SU-DHL-6 (cell line): ENCODE measurements around the gene FRMD1.

Experiments used
- H2AFZ ChIP-seq: fragments of 200-600 bp; sonication (generic); 2 replicates; pipeline ENCODE4 v1.6.1; 2014; ENCODE audit warnings: low read depth, mild to moderate bottlenecking, moderate library complexity, mixed read lengths, antibody characterized with exemption, low read length; ENCODE audit not compliant: severe bottlenecking
- H3F3A ChIP-seq: fragments of 200-600 bp; shearing (Covaris generic); 2 replicates; pipeline ENCODE4 v1.6.0; 2016; ENCODE audit warnings: antibody characterized with exemption, mild to moderate bottlenecking; ENCODE audit not compliant: insufficient read depth
- H3K27ac ChIP-seq: fragments of 200-600 bp; sonication (generic); 2 replicates; pipeline ENCODE4 v1.5.1; 2016; ENCODE audit warnings: low read depth, mild to moderate bottlenecking, low read length, moderate library complexity, mixed read lengths
- H3K27me3 ChIP-seq: fragments of 200-600 bp; sonication (generic), shearing (Covaris generic); 2 replicates; pipeline ENCODE4 v1.6.0; 2014; ENCODE audit warnings: mild to moderate bottlenecking, low read length
- H3K36me3 ChIP-seq: fragments of 200-600 bp; sonication (generic); 2 replicates; pipeline ENCODE4 v1.6.1; 2014; ENCODE audit warnings: mild to moderate bottlenecking, low read length, mixed read lengths
- H3K4me2 ChIP-seq: fragments of 300-600, 200-600 bp; shearing (Covaris generic), sonication (generic); 2 replicates; pipeline ENCODE4 v1.6.0; 2014; ENCODE audit warnings: low read length, low read depth, mild to moderate bottlenecking; ENCODE audit not compliant: poor library complexity, severe bottlenecking
- H3K4me3 ChIP-seq: fragments of 200-600 bp; sonication (generic); 2 replicates; pipeline ENCODE4 v1.5.1; 2014; ENCODE audit warnings: antibody characterized with exemption, low read length, mild to moderate bottlenecking, mixed read lengths; ENCODE audit not compliant: insufficient read depth, poor library complexity, severe bottlenecking
- H3K79me2 ChIP-seq: fragments of 200-600 bp; sonication (generic); 2 replicates; pipeline ENCODE4 v1.6.1; 2014; ENCODE audit warnings: mild to moderate bottlenecking, low read length, moderate library complexity; ENCODE audit not compliant: insufficient read depth
- H3K9ac ChIP-seq: fragments of 200-600 bp; sonication (generic); 2 replicates; pipeline ENCODE4 v1.7.0; 2014; ENCODE audit warnings: mild to moderate bottlenecking, low read length
- H3K9me2 ChIP-seq: fragments of 200-600 bp; sonication (generic); replicated peaks from 2 replicates; pipeline ENCODE4 v1.6.1; 2014; ENCODE audit warnings: low read length; ENCODE audit not compliant: insufficient read depth
- H3K9me3 ChIP-seq: fragments of 200-600 bp; sonication (generic); 2 replicates; pipeline ENCODE4 v1.6.1; 2014; ENCODE audit warnings: low read length, mixed read lengths; ENCODE audit not compliant: insufficient read depth
- H4K20me1 ChIP-seq: fragments of 200-600 bp; sonication (generic); 2 replicates; pipeline ENCODE4 v1.6.1; 2014; ENCODE audit warnings: low read depth, mild to moderate bottlenecking, antibody characterized with exemption, low read length, moderate library complexity, mixed read lengths
- EZH2phosphoT487 ChIP-seq: fragments of 200-600 bp; sonication (generic), shearing (Covaris generic); conservative IDR thresholded peaks from 2 replicates; pipeline ENCODE4 v1.6.1; 2018; ENCODE audit warnings: mild to moderate bottlenecking, antibody characterized with exemption, low read length, moderate library complexity, mixed read lengths
- TF ChIP-seq, protein P1 (sequence below): fragments of 200-600 bp; sonication (generic); IDR thresholded peaks from one replicate; pipeline ENCODE4 v1.5.1; 2017; ENCODE audit warnings: antibody characterized with exemption, mild to moderate bottlenecking, low read length, moderate library complexity; ENCODE audit not compliant: insufficient read depth, poor library complexity, severe bottlenecking

Gene FRMD1

DNA sequence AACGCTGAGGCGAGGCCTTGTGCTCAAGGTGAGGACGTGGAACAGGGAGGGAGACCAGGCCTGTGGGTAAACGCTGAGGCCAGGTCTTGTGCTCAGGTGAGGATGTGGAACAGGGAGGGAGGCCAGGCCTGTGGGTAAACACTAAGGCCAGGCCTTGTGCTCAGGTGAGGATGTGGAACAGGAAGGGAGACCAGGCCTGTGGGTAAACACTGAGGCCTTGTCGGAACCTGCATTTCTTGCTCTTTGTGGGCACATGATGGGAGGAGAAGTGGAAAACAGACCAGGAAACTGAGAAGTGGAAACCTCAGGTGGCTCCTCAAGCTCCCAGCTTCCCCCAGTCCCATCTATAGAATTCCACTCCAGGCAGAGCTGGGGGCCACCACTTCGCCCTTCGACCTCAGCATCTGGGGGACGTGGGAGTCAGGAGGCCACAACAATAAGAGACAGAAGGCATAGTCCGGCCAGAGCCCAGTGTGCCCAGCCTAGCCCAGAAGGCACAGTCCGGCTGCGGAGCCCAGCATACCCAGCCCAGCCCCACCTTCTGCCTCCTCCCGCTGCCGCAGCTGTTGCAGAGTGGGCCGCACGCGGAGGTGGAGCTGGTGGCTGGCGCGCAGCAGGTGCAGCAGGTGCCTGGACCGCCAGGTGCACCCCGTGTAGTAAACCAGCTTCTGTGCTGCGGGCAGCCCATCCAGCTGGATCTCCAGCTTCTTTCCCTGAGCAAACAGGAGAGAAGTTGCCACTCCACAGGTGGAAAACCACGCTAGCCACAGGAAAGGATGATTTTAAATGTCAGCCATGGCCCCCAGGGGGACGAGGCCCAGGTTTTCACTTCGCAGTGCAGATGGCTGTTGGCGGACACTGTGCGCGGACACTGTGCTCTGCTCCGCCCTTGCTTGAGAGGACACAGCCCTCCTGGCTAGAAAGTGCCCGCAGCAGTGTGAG lies 17.5 kb downstream of the FRMD1 start:
- Histone ChIP-seq H3K79me2 (no peaks in the 10 kb centered on the region), H3K4me2 (no peak overlapping the region), H3F3A (no peaks in the 10 kb centered on the region), H3K27me3 (no peaks in the 10 kb centered on the region), H3K27ac (no peak overlapping the region), H3K9me2 (no peaks in the 10 kb centered on the region), H2AFZ (no peak overlapping the region), H3K9me3 (no peaks in the 10 kb centered on the region), H4K20me1 (no peaks in the 10 kb centered on the region), H3K9ac (no peak overlapping the region), H3K36me3 (no peaks in the 10 kb centered on the region), H3K4me3 (no peak overlapping the region)
- TF ChIP-seq, protein P1, sequence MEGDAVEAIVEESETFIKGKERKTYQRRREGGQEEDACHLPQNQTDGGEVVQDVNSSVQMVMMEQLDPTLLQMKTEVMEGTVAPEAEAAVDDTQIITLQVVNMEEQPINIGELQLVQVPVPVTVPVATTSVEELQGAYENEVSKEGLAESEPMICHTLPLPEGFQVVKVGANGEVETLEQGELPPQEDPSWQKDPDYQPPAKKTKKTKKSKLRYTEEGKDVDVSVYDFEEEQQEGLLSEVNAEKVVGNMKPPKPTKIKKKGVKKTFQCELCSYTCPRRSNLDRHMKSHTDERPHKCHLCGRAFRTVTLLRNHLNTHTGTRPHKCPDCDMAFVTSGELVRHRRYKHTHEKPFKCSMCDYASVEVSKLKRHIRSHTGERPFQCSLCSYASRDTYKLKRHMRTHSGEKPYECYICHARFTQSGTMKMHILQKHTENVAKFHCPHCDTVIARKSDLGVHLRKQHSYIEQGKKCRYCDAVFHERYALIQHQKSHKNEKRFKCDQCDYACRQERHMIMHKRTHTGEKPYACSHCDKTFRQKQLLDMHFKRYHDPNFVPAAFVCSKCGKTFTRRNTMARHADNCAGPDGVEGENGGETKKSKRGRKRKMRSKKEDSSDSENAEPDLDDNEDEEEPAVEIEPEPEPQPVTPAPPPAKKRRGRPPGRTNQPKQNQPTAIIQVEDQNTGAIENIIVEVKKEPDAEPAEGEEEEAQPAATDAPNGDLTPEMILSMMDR = no peak
- TF ChIP-seq EZH2phosphoT487 = no peak

DNA sequence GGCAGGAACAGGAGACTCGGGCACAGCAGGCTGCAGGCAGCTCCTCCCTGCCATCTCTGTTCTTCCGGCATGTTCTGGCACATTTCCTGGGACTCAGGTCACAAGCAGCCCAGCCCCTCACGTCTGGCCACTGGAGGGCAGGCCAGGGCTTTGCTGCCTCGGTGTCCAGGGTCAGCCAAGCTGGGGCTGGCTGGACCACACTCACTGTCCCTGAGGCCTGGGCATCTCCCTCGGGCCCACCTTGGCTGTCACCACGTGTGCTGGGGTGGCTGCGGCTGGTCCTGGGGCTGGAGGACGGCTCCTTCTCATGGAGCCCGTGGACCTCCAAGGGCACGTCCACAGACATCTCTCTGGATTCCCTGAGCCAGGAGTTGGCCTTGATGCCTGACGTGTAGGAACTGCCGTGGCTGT lies 18.5 kb downstream of the FRMD1 start:
- Histone ChIP-seq H3F3A (no peaks in the 10 kb centered on the region), H3K27ac (no peak overlapping the region), H2AFZ (no peak overlapping the region), H3K9me3 (no peaks in the 10 kb centered on the region), H3K9ac (no peak overlapping the region), H3K27me3 (no peaks in the 10 kb centered on the region), H3K9me2 (no peaks in the 10 kb centered on the region), H3K4me3 (no peak overlapping the region), H4K20me1 (no peaks in the 10 kb centered on the region), H3K36me3 (no peaks in the 10 kb centered on the region), H3K79me2 (no peaks in the 10 kb centered on the region), H3K4me2 (no peak overlapping the region)
- no peak for TF ChIP-seq EZH2phosphoT487
- TF ChIP-seq, protein P1 = no peak

DNA sequence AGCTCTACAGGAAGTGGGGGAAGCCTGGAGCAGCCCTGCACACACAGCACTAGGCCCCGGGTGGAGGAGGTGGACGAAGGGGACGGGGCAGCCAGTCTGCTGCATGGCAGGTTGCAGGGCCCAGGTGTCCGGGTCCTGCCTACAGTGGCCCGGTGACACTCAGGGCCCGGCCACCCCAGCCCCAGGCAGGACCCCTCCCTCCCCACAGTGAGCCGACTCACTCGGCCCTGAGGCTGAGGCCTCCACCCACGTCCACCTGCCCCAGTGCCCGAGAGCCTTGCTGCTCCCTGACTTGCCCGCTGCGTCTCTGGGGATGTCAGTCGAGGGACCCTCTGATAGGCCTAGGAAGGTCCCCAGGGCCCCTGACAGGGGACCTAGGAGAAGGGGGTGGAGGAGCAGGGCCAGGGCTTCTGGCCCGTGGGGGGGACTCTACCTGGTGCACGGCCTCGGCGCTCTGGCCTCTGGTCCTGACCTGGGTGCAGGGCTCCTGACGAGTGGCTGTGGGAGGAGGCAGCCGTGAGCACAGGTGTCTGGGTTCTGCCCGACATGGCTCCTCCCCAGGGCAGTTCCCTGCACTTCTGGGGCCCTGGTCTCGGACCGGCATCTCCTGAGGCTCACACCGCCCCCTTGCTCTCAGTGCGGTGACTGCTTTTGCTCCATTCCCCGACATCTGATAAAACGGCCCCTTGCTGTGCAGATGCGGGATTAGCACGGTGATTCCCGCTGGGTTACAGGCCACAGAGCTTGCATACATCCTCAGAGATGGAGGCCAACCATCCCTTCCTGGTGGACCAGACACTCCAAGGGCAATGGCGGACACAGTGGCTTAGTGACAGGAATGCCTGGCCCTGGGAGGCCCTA lies 20.1 kb downstream of the FRMD1 start:
- Histone ChIP-seq H3K27me3 (no peaks in the 10 kb centered on the region), H2AFZ (no peak overlapping the region), H3K79me2 (no peaks in the 10 kb centered on the region), H3K9me2 (no peaks in the 10 kb centered on the region), H3K36me3 (no peaks in the 10 kb centered on the region), H3F3A (no peaks in the 10 kb centered on the region), H3K4me3 (no peak overlapping the region), H4K20me1 (no peaks in the 10 kb centered on the region), H3K9ac (no peak overlapping the region), H3K9me3 (no peaks in the 10 kb centered on the region), H3K4me2 (no peak overlapping the region), H3K27ac (no peak overlapping the region)
- TF ChIP-seq, protein P1 = no peak
- no peak for TF ChIP-seq EZH2phosphoT487
